Measurements from ENCODE around the gene CACNA1B. TPM values are rescaled to one million over a fixed set of nuclear protein-coding genes. Genes with fewer than 3 reads are reported as not detected.
"Not testable (repeated sequence)": the region's sequence is repeated elsewhere in the genome, so short reads cannot be mapped to it uniquely, and the experiment has no call there.

Gene CACNA1B
- total and polyA plus RNA-seq, 2 of the 4 experiments (the other 2 are of a cell fraction), result 0.02 TPM; not detected in 1

DNA sequence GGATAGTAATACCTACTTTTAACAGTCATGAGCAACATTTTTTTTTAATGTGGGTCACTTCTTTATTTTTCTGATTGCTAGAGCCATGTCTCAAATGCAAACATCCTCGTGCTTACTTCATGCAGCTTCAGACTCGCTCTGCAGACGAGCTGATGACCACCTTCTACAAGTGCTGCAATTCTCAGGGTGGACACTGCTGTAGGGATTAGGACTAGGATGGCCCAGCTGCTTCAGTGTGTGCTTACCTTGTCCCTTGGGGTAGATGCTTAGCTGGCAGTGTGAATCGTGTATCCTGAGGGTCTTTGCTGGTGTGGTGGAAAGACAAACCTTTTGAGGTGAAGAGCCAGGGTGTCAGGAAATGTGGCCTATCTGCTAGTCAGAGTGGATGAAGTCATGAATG lies 251.7 kb downstream of the CACNA1B start:
- dilution Hi-C loops (cut with HindIII; ENCODE audit: low sequenced_read_pairs, unreplicated experiment); H4K20me1 ChIP-seq (ENCODE audit: insufficient read depth, low read length); BruUV-seq (replicated peaks); in situ Hi-C loops (cut with MboI; ENCODE audit: low sequenced_read_pairs); H4K5ac ChIP-seq (ENCODE audit: low read depth, low read length); H3K4me2 ChIP-seq (ENCODE audit: low read depth, low read length); H2BK5ac ChIP-seq (ENCODE audit: low read depth, low read length, poor library complexity, severe bottlenecking); H3K14ac ChIP-seq (replicated peaks; ENCODE audit: low read depth, low read length); H3K4me3 ChIP-seq (ENCODE audit: insufficient read depth, low read depth, low read length); H2BK15ac ChIP-seq (ENCODE audit: low read depth, low read length); H2AK5ac ChIP-seq (ENCODE audit: low read depth, low read length); H3K18ac ChIP-seq (ENCODE audit: low read depth, low read length); H3K56ac ChIP-seq (ENCODE audit: extremely low read depth, insufficient read depth, low read length); H3K23ac ChIP-seq (ENCODE audit: low read depth, low read length); H3K9me3 ChIP-seq (ENCODE audit: control insufficient read depth, insufficient read depth, low read length); H2AK9ac ChIP-seq (replicated peaks; ENCODE audit: low read depth, low read length, poor library complexity); intact Hi-C loops (cut with micrococcal nuclease); ATAC-seq (ENCODE audit: low read depth); H4K8ac ChIP-seq (ENCODE audit: low read depth in 2 of 2, low read length in 2 of 2); H2AFZ ChIP-seq (replicated peaks; ENCODE audit: low read length, poor library complexity); DNase-seq; H3K27ac ChIP-seq (ENCODE audit: insufficient read depth, low read length); H3K9ac ChIP-seq (ENCODE audit: low read depth, low read length); POLR2A ChIA-PET (ENCODE audit: unreplicated experiment); H2BK120ac ChIP-seq (ENCODE audit: low read depth, low read length); H3K36me3 ChIP-seq (ENCODE audit: control insufficient read depth, insufficient read depth, low read length); CTCF ChIA-PET; H3K79me1 ChIP-seq (ENCODE audit: low read depth in 1 of 2, low read length in 2 of 2); H3K9me1 ChIP-seq (ENCODE audit: insufficient read depth, low read length); H3K27me3 ChIP-seq (ENCODE audit: control insufficient read depth, insufficient read depth, low read length); H3K4me1 ChIP-seq (ENCODE audit: control insufficient read depth, insufficient read depth, low read length); H2BK20ac ChIP-seq (ENCODE audit: low read depth, low read length); H3K4ac ChIP-seq (ENCODE audit: low read depth, low read length); H4K91ac ChIP-seq (ENCODE audit: insufficient read depth, low read depth, low read length): not testable (repeated sequence)
- 67% methylated on average over 1 of the region's 4 CpGs; no CpG with 5 or more reads in 1 of the 2 experiments for WGBS, 2 experiments (ENCODE audit: extremely low coverage in 2 of 2, insufficient read length in 1 of 2)

DNA sequence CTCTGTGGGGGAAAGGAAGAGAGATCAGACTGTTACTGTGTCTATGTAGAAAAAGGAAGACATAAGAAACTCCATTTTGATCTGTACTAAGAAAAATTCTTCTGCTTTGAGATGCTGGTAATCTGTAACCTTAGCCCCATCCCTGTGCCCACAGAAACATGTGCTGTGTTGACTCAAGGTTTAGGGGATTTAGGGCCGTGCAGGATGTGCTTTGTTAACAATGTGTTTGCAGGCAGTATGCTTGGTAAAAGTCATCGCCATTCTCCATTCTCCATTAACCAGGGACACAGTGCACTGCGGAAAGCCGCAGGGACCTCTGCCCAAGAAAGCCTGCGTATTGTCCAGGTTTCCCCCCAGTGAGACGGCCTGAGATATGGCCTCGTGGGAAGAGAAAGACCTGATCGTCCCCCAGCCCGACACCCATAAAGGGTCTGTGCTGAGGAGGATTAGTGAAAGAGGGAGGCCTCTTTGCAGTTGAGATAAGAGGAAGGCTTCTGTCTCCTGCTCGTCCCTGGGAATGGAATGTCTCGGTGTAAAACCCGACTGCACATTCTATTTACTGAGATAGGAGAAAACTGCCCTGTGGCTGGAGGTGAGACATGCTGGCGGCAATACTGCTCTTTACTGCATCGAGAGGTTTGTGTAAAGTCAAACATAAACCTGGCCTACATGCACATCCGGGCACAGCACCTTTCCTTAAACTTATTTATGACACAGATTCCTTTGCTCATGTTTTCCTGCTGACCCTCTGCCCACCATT lies 255.5 kb downstream of the CACNA1B start:
- H2BK5ac ChIP-seq (ENCODE audit: low read depth, low read length, poor library complexity, severe bottlenecking); H2BK120ac ChIP-seq (ENCODE audit: low read depth, low read length); in situ Hi-C loops (cut with MboI; ENCODE audit: low sequenced_read_pairs); H2BK15ac ChIP-seq (ENCODE audit: low read depth, low read length); H3K9me3 ChIP-seq (ENCODE audit: control insufficient read depth, insufficient read depth, low read length); CTCF ChIA-PET; H3K36me3 ChIP-seq (ENCODE audit: control insufficient read depth, insufficient read depth, low read length); H3K27me3 ChIP-seq (ENCODE audit: control insufficient read depth, insufficient read depth, low read length); H2AK9ac ChIP-seq (replicated peaks; ENCODE audit: low read depth, low read length, poor library complexity); H2AK5ac ChIP-seq (ENCODE audit: low read depth, low read length); H2BK20ac ChIP-seq (ENCODE audit: low read depth, low read length); dilution Hi-C loops (cut with HindIII; ENCODE audit: low sequenced_read_pairs, unreplicated experiment); H4K91ac ChIP-seq (ENCODE audit: insufficient read depth, low read depth, low read length); H4K8ac ChIP-seq (ENCODE audit: low read depth in 2 of 2, low read length in 2 of 2); BruUV-seq (replicated peaks); H2AFZ ChIP-seq (replicated peaks; ENCODE audit: low read length, poor library complexity); H4K5ac ChIP-seq (ENCODE audit: low read depth, low read length); H3K27ac ChIP-seq (ENCODE audit: insufficient read depth, low read length); H3K4me2 ChIP-seq (ENCODE audit: low read depth, low read length); POLR2A ChIA-PET (ENCODE audit: unreplicated experiment); H3K14ac ChIP-seq (replicated peaks; ENCODE audit: low read depth, low read length); ATAC-seq (ENCODE audit: low read depth); H3K9ac ChIP-seq (ENCODE audit: low read depth, low read length); H3K4me3 ChIP-seq (ENCODE audit: insufficient read depth, low read depth, low read length); H3K4ac ChIP-seq (ENCODE audit: low read depth, low read length); H3K18ac ChIP-seq (ENCODE audit: low read depth, low read length); H3K4me1 ChIP-seq (ENCODE audit: control insufficient read depth, insufficient read depth, low read length); H3K23ac ChIP-seq (ENCODE audit: low read depth, low read length); DNase-seq; H3K56ac ChIP-seq (ENCODE audit: extremely low read depth, insufficient read depth, low read length); intact Hi-C loops (cut with micrococcal nuclease); H4K20me1 ChIP-seq (ENCODE audit: insufficient read depth, low read length); H3K9me1 ChIP-seq (ENCODE audit: insufficient read depth, low read length); H3K79me1 ChIP-seq (ENCODE audit: low read depth in 1 of 2, low read length in 2 of 2): not testable (repeated sequence)
- no CpG with 5 or more reads among the region's 15 CpGs for WGBS, 2 experiments (ENCODE audit: extremely low coverage in 2 of 2, insufficient read length in 1 of 2)

All from IMR-90 (cell line).